Measurements from ENCODE around the gene HERPUD1. TPM values are rescaled to one million over a fixed set of nuclear protein-coding genes. Genes with fewer than 3 reads are reported as not detected.

The HERPUD1 gene
- total and polyA plus RNA-seq, 2 of the 13 experiments (the other 11 are each of a cell fraction or from before 2014, with no cell fraction given): 96.2 to 323 TPM

DNA sequence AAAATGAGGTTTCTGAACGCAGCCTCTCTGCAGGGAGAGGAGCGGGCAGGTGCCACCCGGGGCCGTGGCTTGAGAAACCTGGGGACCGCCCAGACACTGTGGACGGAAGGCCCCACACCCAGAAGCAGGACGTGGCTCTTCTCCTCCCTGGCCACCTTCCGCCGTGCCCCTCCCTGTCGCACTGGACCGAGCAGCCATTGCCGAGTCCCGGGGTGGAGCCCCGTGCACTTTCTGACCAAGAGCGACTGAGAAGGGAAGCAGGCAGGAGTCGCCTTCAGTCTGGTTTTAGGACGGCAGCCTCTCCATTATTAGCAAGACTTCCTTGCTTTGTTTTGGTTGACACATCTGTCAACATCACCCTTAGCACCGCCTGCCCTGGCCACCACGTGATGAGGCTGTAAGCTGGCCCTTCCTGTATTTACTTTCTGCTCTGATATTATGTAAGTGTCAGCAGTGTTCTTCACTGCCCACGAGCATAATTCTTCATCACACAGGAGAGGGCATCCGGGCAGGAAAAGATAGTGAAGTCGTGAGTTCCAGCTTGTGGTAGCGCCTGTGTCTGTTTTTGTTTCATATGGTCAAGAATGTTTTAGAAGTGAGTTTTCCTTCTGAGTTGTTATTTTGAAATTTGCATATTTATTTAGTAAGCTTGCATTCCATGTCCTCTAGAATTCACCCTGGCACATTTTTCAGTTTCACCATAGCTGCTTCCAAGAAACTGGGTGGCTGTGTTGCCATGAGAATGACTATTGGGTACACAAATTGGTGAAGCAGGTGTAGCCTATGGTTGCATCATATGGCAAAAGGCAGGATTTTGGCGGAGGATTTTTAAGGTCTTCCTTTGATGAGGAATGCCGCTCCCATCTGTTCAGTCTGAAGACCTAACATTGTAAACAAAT is 1.0 kb downstream of the HERPUD1 start (continued):
- TF ChIP-seq, protein P1, sequence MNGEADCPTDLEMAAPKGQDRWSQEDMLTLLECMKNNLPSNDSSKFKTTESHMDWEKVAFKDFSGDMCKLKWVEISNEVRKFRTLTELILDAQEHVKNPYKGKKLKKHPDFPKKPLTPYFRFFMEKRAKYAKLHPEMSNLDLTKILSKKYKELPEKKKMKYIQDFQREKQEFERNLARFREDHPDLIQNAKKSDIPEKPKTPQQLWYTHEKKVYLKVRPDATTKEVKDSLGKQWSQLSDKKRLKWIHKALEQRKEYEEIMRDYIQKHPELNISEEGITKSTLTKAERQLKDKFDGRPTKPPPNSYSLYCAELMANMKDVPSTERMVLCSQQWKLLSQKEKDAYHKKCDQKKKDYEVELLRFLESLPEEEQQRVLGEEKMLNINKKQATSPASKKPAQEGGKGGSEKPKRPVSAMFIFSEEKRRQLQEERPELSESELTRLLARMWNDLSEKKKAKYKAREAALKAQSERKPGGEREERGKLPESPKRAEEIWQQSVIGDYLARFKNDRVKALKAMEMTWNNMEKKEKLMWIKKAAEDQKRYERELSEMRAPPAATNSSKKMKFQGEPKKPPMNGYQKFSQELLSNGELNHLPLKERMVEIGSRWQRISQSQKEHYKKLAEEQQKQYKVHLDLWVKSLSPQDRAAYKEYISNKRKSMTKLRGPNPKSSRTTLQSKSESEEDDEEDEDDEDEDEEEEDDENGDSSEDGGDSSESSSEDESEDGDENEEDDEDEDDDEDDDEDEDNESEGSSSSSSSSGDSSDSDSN (CRISPR knock-in tag; IDR thresholded peaks at IDR 0.05): peak; percentile 8; the same call in 1 of the 2 replicates
- TF ChIP-seq, protein P2, sequence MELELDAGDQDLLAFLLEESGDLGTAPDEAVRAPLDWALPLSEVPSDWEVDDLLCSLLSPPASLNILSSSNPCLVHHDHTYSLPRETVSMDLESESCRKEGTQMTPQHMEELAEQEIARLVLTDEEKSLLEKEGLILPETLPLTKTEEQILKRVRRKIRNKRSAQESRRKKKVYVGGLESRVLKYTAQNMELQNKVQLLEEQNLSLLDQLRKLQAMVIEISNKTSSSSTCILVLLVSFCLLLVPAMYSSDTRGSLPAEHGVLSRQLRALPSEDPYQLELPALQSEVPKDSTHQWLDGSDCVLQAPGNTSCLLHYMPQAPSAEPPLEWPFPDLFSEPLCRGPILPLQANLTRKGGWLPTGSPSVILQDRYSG (CRISPR knock-in tag; IDR thresholded peaks at IDR 0.05): no peak
- TF ChIP-seq, protein P3, sequence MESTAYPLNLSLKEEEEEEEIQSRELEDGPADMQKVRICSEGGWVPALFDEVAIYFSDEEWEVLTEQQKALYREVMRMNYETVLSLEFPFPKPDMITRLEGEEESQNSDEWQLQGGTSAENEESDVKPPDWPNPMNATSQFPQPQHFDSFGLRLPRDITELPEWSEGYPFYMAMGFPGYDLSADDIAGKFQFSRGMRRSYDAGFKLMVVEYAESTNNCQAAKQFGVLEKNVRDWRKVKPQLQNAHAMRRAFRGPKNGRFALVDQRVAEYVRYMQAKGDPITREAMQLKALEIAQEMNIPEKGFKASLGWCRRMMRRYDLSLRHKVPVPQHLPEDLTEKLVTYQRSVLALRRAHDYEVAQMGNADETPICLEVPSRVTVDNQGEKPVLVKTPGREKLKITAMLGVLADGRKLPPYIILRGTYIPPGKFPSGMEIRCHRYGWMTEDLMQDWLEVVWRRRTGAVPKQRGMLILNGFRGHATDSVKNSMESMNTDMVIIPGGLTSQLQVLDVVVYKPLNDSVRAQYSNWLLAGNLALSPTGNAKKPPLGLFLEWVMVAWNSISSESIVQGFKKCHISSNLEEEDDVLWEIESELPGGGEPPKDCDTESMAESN (CRISPR knock-in tag; conservative IDR thresholded peaks at IDR 0.05): peak; percentile 88
- no peak for TF ChIP-seq SNRNP70 (IDR thresholded peaks at IDR 0.05; ENCODE audit: low read depth, low read length)
- TF ChIP-seq SYNCRIP (IDR thresholded peaks at IDR 0.05; ENCODE audit: insufficient read depth, low read depth, low read length): no peak
- no peak for TF ChIP-seq KAT7 (CRISPR knock-in tag; IDR thresholded peaks at IDR 0.05; ENCODE audit: borderline replicate concordance)
- TF ChIP-seq, protein P4, sequence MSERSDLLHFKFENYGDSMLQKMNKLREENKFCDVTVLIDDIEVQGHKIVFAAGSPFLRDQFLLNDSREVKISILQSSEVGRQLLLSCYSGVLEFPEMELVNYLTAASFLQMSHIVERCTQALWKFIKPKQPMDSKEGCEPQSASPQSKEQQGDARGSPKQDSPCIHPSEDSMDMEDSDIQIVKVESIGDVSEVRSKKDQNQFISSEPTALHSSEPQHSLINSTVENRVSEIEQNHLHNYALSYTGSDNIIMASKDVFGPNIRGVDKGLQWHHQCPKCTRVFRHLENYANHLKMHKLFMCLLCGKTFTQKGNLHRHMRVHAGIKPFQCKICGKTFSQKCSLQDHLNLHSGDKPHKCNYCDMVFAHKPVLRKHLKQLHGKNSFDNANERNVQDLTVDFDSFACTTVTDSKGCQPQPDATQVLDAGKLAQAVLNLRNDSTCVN (CRISPR knock-in tag; IDR thresholded peaks at IDR 0.05; ENCODE audit: borderline replicate concordance): no peak; the same call in 1 of the 2 replicates
- TF ChIP-seq NCOA2 (CRISPR knock-in tag; IDR thresholded peaks at IDR 0.05): peak; percentile 61; the same call in 1 of the 2 replicates
- TF ChIP-seq ZNF746 (CRISPR knock-in tag; IDR thresholded peaks at IDR 0.05): peak; percentile 29; the same call in 1 of the 2 replicates
- TF ChIP-seq SAFB2 (CRISPR knock-in tag; IDR thresholded peaks at IDR 0.05; ENCODE audit: borderline replicate concordance, low read depth): no peak; the same call in 1 of the 2 replicates
- TF ChIP-seq JDP2 (CRISPR knock-in tag; IDR thresholded peaks at IDR 0.05; ENCODE audit: borderline replicate concordance): no peak
- TF ChIP-seq, protein P5, sequence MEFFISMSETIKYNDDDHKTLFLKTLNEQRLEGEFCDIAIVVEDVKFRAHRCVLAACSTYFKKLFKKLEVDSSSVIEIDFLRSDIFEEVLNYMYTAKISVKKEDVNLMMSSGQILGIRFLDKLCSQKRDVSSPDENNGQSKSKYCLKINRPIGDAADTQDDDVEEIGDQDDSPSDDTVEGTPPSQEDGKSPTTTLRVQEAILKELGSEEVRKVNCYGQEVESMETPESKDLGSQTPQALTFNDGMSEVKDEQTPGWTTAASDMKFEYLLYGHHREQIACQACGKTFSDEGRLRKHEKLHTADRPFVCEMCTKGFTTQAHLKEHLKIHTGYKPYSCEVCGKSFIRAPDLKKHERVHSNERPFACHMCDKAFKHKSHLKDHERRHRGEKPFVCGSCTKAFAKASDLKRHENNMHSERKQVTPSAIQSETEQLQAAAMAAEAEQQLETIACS (CRISPR knock-in tag; IDR thresholded peaks at IDR 0.05): no peak
- no peak for TF ChIP-seq SETDB1 (CRISPR knock-in tag; IDR thresholded peaks at IDR 0.05; ENCODE audit: borderline replicate concordance)
- TF ChIP-seq, protein P6, sequence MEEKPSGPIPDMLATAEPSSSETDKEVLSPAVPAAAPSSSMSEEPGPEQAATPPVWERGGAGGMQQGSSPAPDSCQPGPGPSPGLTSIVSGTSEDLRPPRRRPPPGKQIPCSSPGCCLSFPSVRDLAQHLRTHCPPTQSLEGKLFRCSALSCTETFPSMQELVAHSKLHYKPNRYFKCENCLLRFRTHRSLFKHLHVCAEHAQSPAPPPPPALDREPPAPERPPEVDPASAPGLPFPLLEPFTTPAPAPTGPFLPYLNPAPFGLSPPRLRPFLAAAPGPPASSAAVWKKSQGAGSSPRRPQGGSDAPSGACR (CRISPR knock-in tag; IDR thresholded peaks at IDR 0.05): no peak
- no peak for TF ChIP-seq ZEB1 (IDR thresholded peaks at IDR 0.05; ENCODE audit: insufficient replicate concordance, low read depth)
- TF ChIP-seq, protein P7, sequence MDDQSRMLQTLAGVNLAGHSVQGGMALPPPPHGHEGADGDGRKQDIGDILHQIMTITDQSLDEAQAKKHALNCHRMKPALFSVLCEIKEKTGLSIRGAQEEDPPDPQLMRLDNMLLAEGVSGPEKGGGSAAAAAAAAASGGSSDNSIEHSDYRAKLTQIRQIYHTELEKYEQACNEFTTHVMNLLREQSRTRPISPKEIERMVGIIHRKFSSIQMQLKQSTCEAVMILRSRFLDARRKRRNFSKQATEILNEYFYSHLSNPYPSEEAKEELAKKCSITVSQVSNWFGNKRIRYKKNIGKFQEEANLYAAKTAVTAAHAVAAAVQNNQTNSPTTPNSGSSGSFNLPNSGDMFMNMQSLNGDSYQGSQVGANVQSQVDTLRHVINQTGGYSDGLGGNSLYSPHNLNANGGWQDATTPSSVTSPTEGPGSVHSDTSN (CRISPR knock-in tag; IDR thresholded peaks at IDR 0.05; ENCODE audit: borderline replicate concordance): no peak
- no peak for TF ChIP-seq ZNF619 (CRISPR knock-in tag; IDR thresholded peaks at IDR 0.05)
- no peak for TF ChIP-seq ZNF207 (IDR thresholded peaks at IDR 0.05; ENCODE audit: borderline replicate concordance)
